H1 (cell line): ENCODE measurements around the gene GLIPR2. TPM values are rescaled to one million over a fixed set of nuclear protein-coding genes. Genes with fewer than 3 reads are reported as not detected.

ENCODE experiments used
- CTCF ChIA-PET: fragments of 300-600 bp; sonication (Branson Sonifier 250); formaldehyde crosslinking; loops from one replicate; lab custom pipeline; 2021; ENCODE audit not compliant: partially characterized antibody; lab: Charles Lee
- POLR2A ChIA-PET: fragments of 300-600 bp; sonication (Branson Sonifier 250); formaldehyde crosslinking; loops from one replicate; lab custom pipeline; 2021; ENCODE audit warnings: inconsistent platforms; ENCODE audit not compliant: partially characterized antibody; lab: Charles Lee
- DNase-seq, 2 experiments: peaks; one replicate each; pipeline versions ENCODE4 v3.0.0 to v3.0.0-alpha.2; 2010 to 2022; ENCODE audit warnings: low spot score in 2 of 2, low read depth in 1 of 2, mixed read lengths in 1 of 2
- FAIRE-seq: peaks from 2 replicates; lab custom pipeline; 2011; peaks lifted over from hg19 to GRCh38; lab: Jason Lieb, UNC
- H2AFZ ChIP-seq: 2 replicates; pipeline ENCODE4 v1.8.1; 2012; ENCODE audit warnings: low read length, inconsistent platforms
- H2AK5ac ChIP-seq: 2 replicates; pipeline ENCODE4 v1.6.1; 2013; ENCODE audit warnings: low read depth, low read length
- H2BK120ac ChIP-seq: replicated peaks from 2 replicates; pipeline ENCODE3; 2013; ENCODE audit warnings: low read depth, low read length, inconsistent platforms
- H2BK12ac ChIP-seq: 2 replicates; pipeline ENCODE4 v1.6.1; 2013; ENCODE audit warnings: low read depth, low read length
- H2BK15ac ChIP-seq: 2 replicates; pipeline ENCODE4 v1.6.1; 2013; ENCODE audit warnings: low read length
- H2BK20ac ChIP-seq: 2 replicates; pipeline ENCODE4 v1.6.1; 2013; ENCODE audit warnings: low read length
- H2BK5ac ChIP-seq: 2 replicates; pipeline ENCODE4 v1.6.1; 2013; ENCODE audit warnings: low read depth, low read length
- H3K14ac ChIP-seq: 2 replicates; pipeline ENCODE4 v1.6.1; 2013; ENCODE audit warnings: inconsistent platforms; ENCODE audit not compliant: insufficient read length
- H3K18ac ChIP-seq: 2 replicates; pipeline ENCODE4 v1.6.1; 2013; ENCODE audit warnings: low read length; ENCODE audit errors: extremely low read depth
- H3K23ac ChIP-seq: 2 replicates; pipeline ENCODE4 v1.6.1; 2013; ENCODE audit warnings: inconsistent platforms; ENCODE audit not compliant: insufficient read length
- H3K23me2 ChIP-seq: 2 replicates; pipeline ENCODE4 v1.6.1; 2013; ENCODE audit warnings: low read depth, low read length
- H3K27ac ChIP-seq: 2 replicates; pipeline ENCODE4 v1.6.1; 2011; ENCODE audit warnings: low read depth, low read length, inconsistent platforms
- H3K27me3 ChIP-seq, 4 experiments: replicated peaks in 1 of 4; 1 replicate in 1 of 4; 2 replicates in 3 of 4; pipeline versions ENCODE4 v1.6.1 to v1.8.1; 2011 to 2013; ENCODE audit warnings: low read length in 3 of 4, mild to moderate bottlenecking in 3 of 4, inconsistent platforms in 2 of 4, mixed read lengths in 2 of 4, moderate library complexity in 1 of 4; ENCODE audit not compliant: control insufficient read depth in 3 of 4, insufficient read depth in 3 of 4; ENCODE audit errors: extremely low read depth in 1 of 4
- H3K36me3 ChIP-seq, 4 experiments: 2 replicates each; pipeline versions ENCODE4 v1.6.1 to v1.8.1; 2011 to 2013; ENCODE audit warnings: mild to moderate bottlenecking in 4 of 4, low read length in 3 of 4, moderate library complexity in 2 of 4, control low read depth in 1 of 4, inconsistent platforms in 1 of 4; ENCODE audit not compliant: insufficient read depth in 4 of 4, control insufficient read depth in 2 of 4
- H3K4ac ChIP-seq: replicated peaks from 2 replicates; pipeline ENCODE3; 2013; ENCODE audit warnings: low read length, low read depth, mixed read lengths, inconsistent platforms; ENCODE audit not compliant: insufficient read length
- H3K4me1 ChIP-seq, 4 experiments: replicated peaks in 1 of 4; 1 replicate in 1 of 4; 2 replicates in 3 of 4; pipeline versions ENCODE4 v1.6.1 to v1.8.1; 2011 to 2013; ENCODE audit warnings: low read length in 3 of 4, inconsistent platforms in 2 of 4, mixed read lengths in 1 of 4; ENCODE audit not compliant: insufficient read depth in 4 of 4, control insufficient read depth in 3 of 4
- H3K4me2 ChIP-seq, 2 experiments: 2 replicates each; pipeline versions ENCODE4 v1.6.1 to v1.8.1; 2011 to 2013; ENCODE audit warnings: low read depth in 2 of 2, low read length in 2 of 2, control low read depth in 1 of 2, inconsistent platforms in 1 of 2, mild to moderate bottlenecking in 1 of 2; ENCODE audit not compliant: insufficient read depth in 1 of 2
- H3K4me3 ChIP-seq, 4 experiments: fragments of 200-600, 300-600 bp in 1 of 4; sonication (generic), shearing (Covaris generic), sonication (Bioruptor Twin) in 1 of 4; 2 replicates each; pipeline versions ENCODE4 v1.5.1 to v1.8.1; 2011 to 2016; ENCODE audit warnings: low read length in 4 of 4, low read depth in 3 of 4, control low read depth in 2 of 4, inconsistent platforms in 2 of 4, mild to moderate bottlenecking in 2 of 4, mixed read lengths in 1 of 4, moderate library complexity in 1 of 4; ENCODE audit not compliant: insufficient read depth in 2 of 4; ENCODE audit errors: extremely low read depth in 1 of 4
- H3K56ac ChIP-seq: replicated peaks from 2 replicates; pipeline ENCODE3; 2013; ENCODE audit warnings: low read depth, mild to moderate bottlenecking, mixed read lengths, low read length, inconsistent platforms; ENCODE audit not compliant: insufficient read length
- H3K79me1 ChIP-seq: 2 replicates; pipeline ENCODE4 v1.6.1; 2013; ENCODE audit warnings: low read depth, low read length, control low read depth
- H3K79me2 ChIP-seq, 2 experiments: 2 replicates each; pipeline versions ENCODE4 v1.6.1 to v1.8.1; 2012 to 2013; ENCODE audit warnings: low read length in 2 of 2, mild to moderate bottlenecking in 2 of 2, inconsistent platforms in 1 of 2; ENCODE audit not compliant: insufficient read depth in 2 of 2, control insufficient read depth in 1 of 2
- H3K9ac ChIP-seq, 4 experiments: replicated peaks in 1 of 4; 1 replicate in 1 of 4; 2 replicates in 3 of 4; pipeline versions ENCODE4 v1.6.1 to v1.8.1; 2011 to 2013; ENCODE audit warnings: low read depth in 3 of 4, low read length in 3 of 4, control low read depth in 2 of 4, mild to moderate bottlenecking in 2 of 4, moderate library complexity in 2 of 4, inconsistent platforms in 1 of 4; ENCODE audit errors: extremely low read depth in 1 of 4
- H3K9me3 ChIP-seq, 2 experiments: 2 replicates each; pipeline versions ENCODE4 v1.6.1 to v1.8.1; 2012 to 2013; ENCODE audit warnings: mild to moderate bottlenecking in 2 of 2, moderate library complexity in 2 of 2, control low read depth in 1 of 2, inconsistent platforms in 1 of 2, low read depth in 1 of 2, low read length in 1 of 2, mixed read lengths in 1 of 2; ENCODE audit not compliant: insufficient read depth in 2 of 2
- H4K20me1 ChIP-seq, 2 experiments: replicated peaks in 1 of 2; 2 replicates each; pipeline versions ENCODE3 to v1.8.1; 2011 to 2013; ENCODE audit warnings: inconsistent platforms in 2 of 2, low read length in 2 of 2, mild to moderate bottlenecking in 1 of 2; ENCODE audit not compliant: insufficient read depth in 2 of 2, control insufficient read depth in 1 of 2
- H4K5ac ChIP-seq: 2 replicates; pipeline ENCODE4 v1.6.1; 2013; ENCODE audit warnings: low read length, low read depth, mixed read lengths, inconsistent platforms; ENCODE audit not compliant: insufficient read length
- H4K8ac ChIP-seq: 2 replicates; pipeline ENCODE4 v1.8.0; 2013; ENCODE audit warnings: mild to moderate bottlenecking, moderate library complexity, low read length, inconsistent platforms; ENCODE audit not compliant: insufficient read depth; ENCODE audit errors: extremely low read depth
- H4K91ac ChIP-seq: replicated peaks from 2 replicates; pipeline ENCODE3; 2013; ENCODE audit warnings: low read length, mixed read lengths, inconsistent platforms; ENCODE audit not compliant: insufficient read length
- KDM5A ChIP-seq: fragments of 200-600 bp; IDR thresholded peaks from 2 replicates; pipeline ENCODE4 v1.7.1; 2012; ENCODE audit warnings: mild to moderate bottlenecking, low read length, inconsistent platforms, mixed read lengths
- MAFK ChIP-seq: IDR thresholded peaks from 2 replicates; pipeline ENCODE4 v1.6.1; 2012; ENCODE audit warnings: low read depth, mild to moderate bottlenecking, improper control_type of control experiment, low read length
- SP4 ChIP-seq: IDR thresholded peaks from 2 replicates; pipeline ENCODE4 v1.6.1; 2012; ENCODE audit warnings: low read length, inconsistent platforms
- WGBS, 2 experiments: shearing (Covaris generic) in 1 of 2; methylation state at CpG; one replicate each; pipeline versions ENCODE4 v1.1.6 to v1.1.7; 2013 to 2015; ENCODE audit warnings: low lambda C conversion rate in 2 of 2, mixed read lengths in 2 of 2, inconsistent platforms in 1 of 2, low coverage in 1 of 2, missing lambda C conversion rate in 1 of 2; ENCODE audit not compliant: insufficient replicate concordance in 2 of 2, insufficient coverage in 1 of 2, insufficient read length in 1 of 2; ENCODE audit errors: extremely low coverage in 1 of 2, missing lambda C conversion rate in 1 of 2; 5-methylcytosine and 5-hydroxymethylcytosine counted together
- polyA plus RNA-seq, 7 experiments: library from polyadenylated mRNA; depleted of rRNA in 3 of 7; stranded (reverse) in 5 of 7; unstranded in 2 of 7; fragments of >200 nt in 5 of 7; fragments of 200-250 nt in 2 of 7; gene quantifications; 1 replicate in 5 of 7; 2 replicates in 1 of 7; 4 replicates in 1 of 7; pipeline versions ENCODE4 v1.2.1 to v1.2.3, GENCODE V29; 2011 to 2013; ENCODE audit warnings: missing spikeins in 2 of 7, mixed read lengths in 2 of 7
- total RNA-seq: library from RNA; stranded (reverse); fragmentation: NEBNext Ultra II Directional; extraction: Animal tissue kit (Norgen Biotek cat#: 25700); gene quantifications from 2 replicates; pipeline ENCODE4 v1.2.1, GENCODE V29; 2021

The GLIPR2 gene
- total and polyA plus RNA-seq, 2 of the 8 experiments (the other 6 are each of a cell fraction or from before 2014, with no cell fraction given), result 7.9 to 12.0 TPM

DNA sequence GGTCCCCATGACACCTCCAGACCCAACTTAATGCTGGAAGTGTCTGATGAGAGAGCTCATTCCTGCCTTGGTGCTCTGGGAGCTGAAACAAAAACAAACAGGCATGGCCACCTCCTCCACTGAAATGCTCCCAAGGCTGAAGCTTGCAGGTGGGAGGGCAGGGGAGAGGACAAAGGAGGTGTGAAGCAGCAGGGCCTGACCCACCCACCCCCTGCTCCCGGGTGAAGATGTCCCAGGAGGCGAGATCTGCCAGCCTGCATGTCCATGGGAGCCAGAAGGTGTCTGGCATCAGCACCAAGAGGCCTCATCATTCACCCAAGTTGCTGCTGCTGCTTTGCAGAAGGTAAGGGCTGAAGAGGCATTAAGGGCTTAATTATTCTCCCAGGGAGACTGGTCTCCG is 28.5 kb downstream of the GLIPR2 start:
- Histone ChIP-seq H4K5ac (no peak overlapping the region), H3K36me3 (no peaks in the 10 kb centered on the region), H2BK120ac (peak overlapping the region; percentile 39), H3K9me3 (no peaks in the 10 kb centered on the region), H3K56ac (no peak overlapping the region), H4K20me1 (no peaks in the 10 kb centered on the region), H3K79me2 (no peaks in the 10 kb centered on the region), H3K23ac (no peak overlapping the region), H2BK5ac (peak overlapping the region; percentile 93; the same call in 1 of the 2 replicates), H3K79me1 (no peaks in the 10 kb centered on the region), H3K27me3 (no peaks in the 10 kb centered on the region), H4K91ac (no peak overlapping the region), H3K4me1 (peaks cover 11 to 25% (median 17%) of the 10 kb centered on the region in 4 experiments), H3K18ac (no peak overlapping the region; the same call in 1 of the 2 replicates), H2BK20ac (0 out of 2 replicates have a peak overlapping the region, but pooled peaks have one; percentile 4), H3K4ac (no peak overlapping the region), H2AFZ (0 out of 2 replicates have a peak overlapping the region, but pooled peaks have one; percentile 21), H3K14ac (no peak overlapping the region)
- 88% methylated on average over 3 of the region's 3 CpGs; no CpG with 5 or more reads in 1 of the 2 experiments for WGBS, 2 experiments
- ChIA-PET POLR2A (interaction anchor here (1.0 to 4.4 kb wide), 8 partner anchors 15 to 64 kb away, joined by 3 to 25 read pairs (median 9); partner anchors contain the start of genes CLTA and GLIPR2), CTCF (interaction anchor here (0.6 to 10.2 kb wide), 18 partner anchors 8 to 157 kb away, joined by 3 to 153 read pairs (median 8); partner anchors contain the start of genes CLTA and GLIPR2)
- DNase-seq (no peak), FAIRE-seq (no peak)
- TF ChIP-seq KDM5A (no peak), SP4 (no peak), MAFK (no peak)
- TF ChIP-seq, all 59 proteins: peak for 0
- H3K9ac ChIP-seq, result no peak overlapping the region
- peak overlapping the region; percentile 53; the same call in 1 of the 2 replicates for H2BK12ac ChIP-seq
- H2BK15ac ChIP-seq, result no peak overlapping the region; the same call in 1 of the 2 replicates
- H4K8ac ChIP-seq, result no peak overlapping the region
- no peak overlapping the region for H2AK5ac ChIP-seq
- H3K23me2 ChIP-seq, result peaks cover 2% of the 10 kb centered on the region; the same call in 1 of the 2 replicates
- no peak overlapping the region for H3K27ac ChIP-seq
- no peak overlapping the region for H3K4me3 ChIP-seq
- no peak overlapping the region for H3K4me2 ChIP-seq
